Urinary bladder (tissue), 4 donors: ENCODE data around the gene TTN. TPM values are rescaled to one million over a fixed set of nuclear protein-coding genes. Genes with fewer than 3 reads are reported as not detected.
"Not testable (repeated sequence)": the region's sequence is repeated elsewhere in the genome, so short reads cannot be mapped to it uniquely, and the experiment has no call there.

Source experiments
- DNase-seq: peaks from one replicate; pipeline ENCODE4 v3.0.0-alpha.2; 2015; ENCODE audit errors: extremely low spot score
- H3K27ac ChIP-seq: one replicate; pipeline ENCODE4 v1.5.1; 2013; ENCODE audit warnings: low read depth, mild to moderate bottlenecking, moderate library complexity
- H3K36me3 ChIP-seq: one replicate; pipeline ENCODE4 v1.6.1; 2013; ENCODE audit warnings: mild to moderate bottlenecking, moderate library complexity; ENCODE audit not compliant: insufficient read depth
- H3K4me1 ChIP-seq: one replicate; pipeline ENCODE4 v1.6.1; 2013; ENCODE audit warnings: mild to moderate bottlenecking, moderate library complexity; ENCODE audit not compliant: insufficient read depth
- H3K4me3 ChIP-seq: one replicate; pipeline ENCODE4 v1.5.1; 2013; ENCODE audit warnings: low read depth, low read length
- WGBS: extraction: QIAGEN DNeasy Blood & Tissue Kit; methylation state at CpG from one replicate; pipeline ENCODE4 v1.1.7; 2013; 5-methylcytosine and 5-hydroxymethylcytosine counted together
- polyA plus RNA-seq: library from polyadenylated mRNA; stranded (reverse); fragments of 200-250 nt; gene quantifications from one replicate; pipeline ENCODE4 v1.2.3, GENCODE V29; 2013
- total RNA-seq: library from RNA; depleted of rRNA; stranded (reverse); fragments of >200 nt; gene quantifications from one replicate; pipeline ENCODE4 v1.2.3, GENCODE V29; 2014
- donor health status: healthy with polysubstance abuse.
- donor health status: healthy.

TTN gene
- total and polyA plus RNA-seq, 2 donors = 0.04 to 153 TPM

- no peak for DNase-seq
- WGBS = 95% methylated on average over 4 of the region's 4 CpGs
- no peaks in the 10 kb centered on the region for H3K36me3 ChIP-seq
- no peak overlapping the region for H3K27ac ChIP-seq
- no peaks in the 10 kb centered on the region for H3K4me1 ChIP-seq
- H3K4me3 ChIP-seq = no peak overlapping the region
Observed at GRCh38 chr2:178568227-178568626, 239.0 kb downstream of the TTN start.

- no peaks in the 10 kb centered on the region for H3K36me3 ChIP-seq
- WGBS = 88% methylated on average over 2 of the region's 2 CpGs
Observed at GRCh38 chr2:178553047-178553446, 254.2 kb downstream of the TTN start.

GRCh38 chr2:178550352-178550751, 256.9 kb downstream of the TTN start:
- WGBS = 92% methylated on average over 2 of the region's 2 CpGs
- Histone ChIP-seq H3K4me3 (no peak overlapping the region), H3K4me1 (no peaks in the 10 kb centered on the region), H3K27ac (no peak overlapping the region), H3K36me3 (no peaks in the 10 kb centered on the region)
- DNase-seq = no peak

More at GRCh38 chr2:178553047-178553446, 254.2 kb downstream of the TTN start:
- no peaks in the 10 kb centered on the region for H3K4me1 ChIP-seq
- no peak overlapping the region for H3K4me3 ChIP-seq
- DNase-seq = no peak
- H3K27ac ChIP-seq = no peak overlapping the region

GRCh38 chr2:178542569-178542968, 264.7 kb downstream of the TTN start:
- 96% methylated on average over 5 of the region's 5 CpGs for WGBS
- H3K4me3 ChIP-seq = no peak overlapping the region
- DNase-seq = no peak
- no peaks in the 10 kb centered on the region for H3K36me3 ChIP-seq
- no peaks in the 10 kb centered on the region for H3K4me1 ChIP-seq
- H3K27ac ChIP-seq = no peak overlapping the region

GRCh38 chr2:178542161-178542560, 265.1 kb downstream of the TTN start:
- Histone ChIP-seq H3K4me1 (no peaks in the 10 kb centered on the region), H3K36me3 (no peaks in the 10 kb centered on the region), H3K4me3 (no peak overlapping the region), H3K27ac (no peak overlapping the region)
- DNase-seq = no peak
- 94% methylated on average over 12 of the region's 12 CpGs for WGBS

GRCh38 chr2:178536037-178536436, 271.2 kb downstream of the TTN start:
- whole genome bisulfite sequencing = 92% methylated on average over 4 of the region's 4 CpGs
- no peak overlapping the region for H3K4me3 ChIP-seq
- no peak overlapping the region for H3K27ac ChIP-seq
- no peak for DNase-seq
- peaks cover 3% of the 10 kb centered on the region for H3K36me3 ChIP-seq
- no peaks in the 10 kb centered on the region for H3K4me1 ChIP-seq

GRCh38 chr2:178531168-178531567, 276.1 kb downstream of the TTN start:
- no peak overlapping the region for H3K4me3 ChIP-seq
- no peak for DNase-seq
- H3K36me3 ChIP-seq = peaks cover 3% of the 10 kb centered on the region
- no peak overlapping the region for H3K27ac ChIP-seq
- no peaks in the 10 kb centered on the region for H3K4me1 ChIP-seq
- 95% methylated on average over 12 of the region's 12 CpGs for WGBS

GRCh38 chr2:178530625-178531142, 276.5 kb downstream of the TTN start:
- H3K36me3 ChIP-seq = peaks cover 3% of the 10 kb centered on the region
- 86% methylated on average over 8 of the region's 8 CpGs for WGBS
- DNase-seq = no peak

GRCh38 chr2:178530131-178530530, 277.1 kb downstream of the TTN start:
- H3K27ac ChIP-seq = no peak overlapping the region
- H3K4me1 ChIP-seq = no peaks in the 10 kb centered on the region
- 89% methylated on average over 2 of the region's 2 CpGs for WGBS
- H3K4me3 ChIP-seq = no peak overlapping the region
- no peak for DNase-seq
- peaks cover 3% of the 10 kb centered on the region for H3K36me3 ChIP-seq

More at GRCh38 chr2:178530625-178531142, 276.5 kb downstream of the TTN start:
- no peak overlapping the region for H3K4me3 ChIP-seq
- no peaks in the 10 kb centered on the region for H3K4me1 ChIP-seq
- no peak overlapping the region for H3K27ac ChIP-seq

- Histone ChIP-seq H3K36me3 (peaks cover 2% of the 10 kb centered on the region), H3K27ac (no peak overlapping the region), H3K4me3 (no peak overlapping the region), H3K4me1 (no peaks in the 10 kb centered on the region)
- no peak for DNase-seq
- WGBS = 68% methylated on average over 2 of the region's 2 CpGs
Observed at GRCh38 chr2:178529194-178529593, 278.0 kb downstream of the TTN start.

- no peaks in the 10 kb centered on the region for H3K36me3 ChIP-seq
- no peak for DNase-seq
- 95% methylated on average over 5 of the region's 5 CpGs for WGBS
- H3K4me3 ChIP-seq = no peak overlapping the region
- H3K4me1 ChIP-seq = peaks cover 1% of the 10 kb centered on the region
- no peak overlapping the region for H3K27ac ChIP-seq
Observed at GRCh38 chr2:178528647-178529046, 278.6 kb downstream of the TTN start.

GRCh38 chr2:178527592-178527991, 279.6 kb downstream of the TTN start:
- DNase-seq = no peak
- Histone ChIP-seq H3K4me1 (peaks cover 1% of the 10 kb centered on the region), H3K4me3 (no peak overlapping the region), H3K36me3 (no peaks in the 10 kb centered on the region), H3K27ac (no peak overlapping the region)
- 89% methylated on average over 2 of the region's 2 CpGs for WGBS

- Histone ChIP-seq H3K4me1 (peaks cover 1% of the 10 kb centered on the region), H3K4me3 (no peak overlapping the region), H3K36me3 (no peaks in the 10 kb centered on the region), H3K27ac (no peak overlapping the region)
- 96% methylated on average over 4 of the region's 4 CpGs for WGBS
- DNase-seq = no peak
Observed at GRCh38 chr2:178526256-178526655, 281.0 kb downstream of the TTN start.

GRCh38 chr2:178525460-178525859, 281.8 kb downstream of the TTN start:
- not testable (repeated sequence) for H3K4me3 ChIP-seq, H3K36me3 ChIP-seq, H3K27ac ChIP-seq, DNase-seq, H3K4me1 ChIP-seq
- WGBS = 76% methylated on average over 1 of the region's 1 CpG

- H3K36me3 ChIP-seq, H3K27ac ChIP-seq, H3K4me3 ChIP-seq, H3K4me1 ChIP-seq, DNase-seq: not testable (repeated sequence)
- 93% methylated on average over 4 of the region's 5 CpGs for WGBS
Observed at GRCh38 chr2:178525010-178525409, 282.2 kb downstream of the TTN start.
